Amniotic stem cell (primary cell): ENCODE measurements around the gene IL6.
A peak's percentile ranks its signal among the peaks of the same experiment; 100 is the strongest.
"Not testable (repeated sequence)": the region's sequence is repeated elsewhere in the genome, so short reads cannot be mapped to it uniquely, and the experiment has no call there.

ENCODE experiments used
- DNase-seq: peaks from one replicate; lab custom pipeline; 2025; lab: John Stamatoyannopoulos, UW

The IL6 gene

DNA sequence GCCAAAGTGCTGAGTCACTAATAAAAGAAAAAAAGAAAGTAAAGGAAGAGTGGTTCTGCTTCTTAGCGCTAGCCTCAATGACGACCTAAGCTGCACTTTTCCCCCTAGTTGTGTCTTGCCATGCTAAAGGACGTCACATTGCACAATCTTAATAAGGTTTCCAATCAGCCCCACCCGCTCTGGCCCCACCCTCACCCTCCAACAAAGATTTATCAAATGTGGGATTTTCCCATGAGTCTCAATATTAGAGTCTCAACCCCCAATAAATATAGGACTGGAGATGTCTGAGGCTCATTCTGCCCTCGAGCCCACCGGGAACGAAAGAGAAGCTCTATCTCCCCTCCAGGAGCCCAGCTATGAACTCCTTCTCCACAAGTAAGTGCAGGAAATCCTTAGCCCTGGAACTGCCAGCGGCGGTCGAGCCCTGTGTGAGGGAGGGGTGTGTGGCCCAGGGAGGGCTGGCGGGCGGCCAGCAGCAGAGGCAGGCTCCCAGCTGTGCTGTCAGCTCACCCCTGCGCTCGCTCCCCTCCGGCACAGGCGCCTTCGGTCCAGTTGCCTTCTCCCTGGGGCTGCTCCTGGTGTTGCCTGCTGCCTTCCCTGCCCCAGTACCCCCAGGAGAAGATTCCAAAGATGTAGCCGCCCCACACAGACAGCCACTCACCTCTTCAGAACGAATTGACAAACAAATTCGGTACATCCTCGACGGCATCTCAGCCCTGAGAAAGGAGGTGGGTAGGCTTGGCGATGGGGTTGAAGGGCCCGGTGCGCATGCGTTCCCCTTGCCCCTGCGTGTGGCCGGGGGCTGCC lies at the start of gene IL6:
Gene IL6 (plus strand): TSS at position 294 of the 807 bp plus-strand sequence. CDS start 63 bp downstream, at position 357.
- DNase-seq, result peak; percentile 88

DNA sequence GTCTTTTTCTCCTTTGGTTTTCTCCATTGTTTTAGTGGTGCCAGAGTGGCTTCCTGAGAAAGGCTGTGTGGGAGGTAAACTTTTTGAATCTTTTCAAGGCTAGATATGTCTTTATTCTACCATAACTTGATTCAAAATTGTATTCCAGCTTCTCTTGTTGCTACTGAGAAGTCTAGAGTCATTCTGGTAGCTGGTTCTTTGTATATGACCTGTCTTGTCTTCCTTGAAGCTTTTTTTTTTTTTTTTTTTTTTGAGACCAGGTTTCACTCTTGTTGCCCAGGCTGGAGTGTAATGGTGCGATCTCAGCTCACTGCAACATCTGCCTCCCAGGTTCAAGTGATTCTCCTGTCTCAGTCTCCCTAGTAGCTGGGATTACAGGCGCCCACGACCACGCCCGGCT lies 49.7 kb upstream of the IL6 start:
- DNase-seq, result not testable (repeated sequence)

DNA sequence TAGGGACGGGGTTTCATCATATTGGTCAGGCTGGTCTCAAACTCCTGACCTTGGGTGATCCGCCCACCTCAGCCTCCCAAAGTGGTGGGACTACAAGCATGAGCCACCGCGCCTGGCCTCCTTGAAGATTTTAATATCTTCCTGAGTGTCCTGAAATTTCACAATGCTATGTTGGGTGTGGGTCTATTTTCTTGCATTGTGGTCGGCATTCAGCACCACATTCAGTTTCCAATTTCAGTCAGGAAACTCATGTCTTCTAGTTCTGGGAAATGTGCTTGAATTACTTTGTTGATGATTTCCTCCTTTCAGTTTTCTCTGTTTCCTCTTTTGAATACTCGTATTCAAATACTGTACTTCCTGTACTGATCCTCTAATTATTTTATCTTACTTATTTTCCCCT lies 49.3 kb upstream of the IL6 start:
- no peak for DNase-seq

GRCh38 chr7:22680482-22680911 lies 46.5 kb upstream of the IL6 start:
- no peak for DNase-seq

DNA sequence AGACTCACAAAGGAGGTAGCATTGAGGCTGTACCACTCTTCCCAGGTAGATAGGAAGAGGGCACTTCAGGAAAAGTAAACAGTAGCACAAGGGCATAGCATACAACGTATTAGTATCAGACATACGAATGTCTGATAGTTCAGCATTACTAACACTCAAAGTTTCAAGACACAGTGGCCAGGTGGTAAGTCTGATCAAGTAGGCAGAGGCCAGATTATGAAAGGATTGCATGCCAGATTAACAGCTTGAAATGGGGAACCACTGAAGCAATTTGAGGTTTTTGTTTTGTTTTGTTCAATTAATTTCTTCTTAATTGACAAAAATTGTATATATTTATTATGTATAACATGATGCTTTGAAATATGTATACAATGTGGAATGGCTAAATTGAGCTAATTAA lies 45.7 kb upstream of the IL6 start:
- no peak for DNase-seq

DNA sequence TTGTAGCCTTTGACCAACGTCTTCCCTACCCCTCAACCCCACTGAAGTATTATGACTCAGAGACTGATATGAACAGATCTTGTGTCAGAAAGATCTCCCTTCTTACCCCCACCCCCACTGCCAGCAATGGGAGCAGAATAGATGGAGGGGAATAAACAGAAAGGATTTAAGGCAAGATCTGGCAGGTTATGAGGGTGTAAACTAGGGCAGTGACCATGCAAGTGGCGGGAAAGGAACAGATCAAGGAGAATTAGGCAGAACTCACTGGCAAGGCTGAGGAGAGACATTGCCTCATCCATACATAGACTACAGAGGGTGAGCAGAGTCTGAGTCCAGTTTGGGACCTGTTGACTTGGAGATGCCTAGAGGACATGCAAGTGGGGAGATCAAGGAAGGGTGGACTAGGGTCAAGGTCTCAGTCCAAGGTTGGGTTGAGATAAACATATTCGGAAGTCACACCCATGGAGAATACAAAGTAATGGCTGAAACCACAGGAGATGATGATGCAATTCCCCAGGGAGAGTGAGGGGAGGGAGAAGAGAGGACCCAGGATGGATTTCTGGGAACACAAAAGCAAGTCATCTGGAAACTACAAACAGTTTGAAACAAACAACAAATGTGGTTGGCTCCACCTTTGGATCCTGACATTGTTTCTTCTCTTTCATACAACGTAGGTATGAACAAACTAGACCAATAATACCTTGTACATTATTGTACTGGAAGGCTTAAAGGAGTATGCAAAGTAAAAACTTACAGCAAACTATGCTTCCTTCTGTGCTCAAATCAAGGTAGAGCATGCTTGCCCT lies 44.9 kb upstream of the IL6 start:
- no peak for DNase-seq

DNA sequence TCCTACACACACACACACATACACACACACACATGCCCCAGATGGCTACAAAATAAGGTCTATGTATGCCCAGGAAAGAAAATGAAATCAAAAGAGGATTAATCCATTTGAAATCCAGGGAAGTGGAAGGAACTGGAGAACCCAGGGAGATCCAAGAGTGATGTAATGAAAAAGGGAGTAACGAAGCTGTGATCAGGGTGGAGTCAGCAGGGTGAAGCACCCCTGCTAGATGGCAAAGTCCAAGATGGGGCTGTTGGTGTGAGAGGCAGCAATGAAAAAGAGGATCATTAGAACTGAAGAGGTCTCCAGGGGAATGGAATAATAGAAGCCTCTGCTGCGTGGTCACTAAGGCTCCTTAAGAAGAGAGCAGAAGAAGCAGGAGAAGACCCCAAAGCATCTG lies 43.6 kb upstream of the IL6 start:
- DNase-seq, result no peak

DNA sequence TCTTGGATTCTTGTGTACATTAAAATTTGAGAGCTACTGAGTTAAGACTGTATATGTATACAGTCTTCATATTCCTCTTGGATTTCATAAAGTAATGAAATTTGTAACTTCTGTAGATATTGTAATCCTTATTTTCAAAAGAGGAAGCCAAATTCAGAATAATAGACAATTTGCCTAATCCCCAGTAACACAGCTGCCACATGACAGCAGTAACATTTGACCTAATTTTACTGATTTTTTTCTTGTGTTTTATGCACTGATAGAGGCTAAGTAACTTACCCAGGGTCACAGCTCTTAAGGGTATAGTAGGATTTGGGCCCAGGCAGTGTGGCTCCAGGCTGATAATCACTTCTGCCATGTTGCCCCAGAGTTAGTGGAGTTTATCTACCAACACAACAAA lies 40.4 kb upstream of the IL6 start:
- no peak for DNase-seq

DNA sequence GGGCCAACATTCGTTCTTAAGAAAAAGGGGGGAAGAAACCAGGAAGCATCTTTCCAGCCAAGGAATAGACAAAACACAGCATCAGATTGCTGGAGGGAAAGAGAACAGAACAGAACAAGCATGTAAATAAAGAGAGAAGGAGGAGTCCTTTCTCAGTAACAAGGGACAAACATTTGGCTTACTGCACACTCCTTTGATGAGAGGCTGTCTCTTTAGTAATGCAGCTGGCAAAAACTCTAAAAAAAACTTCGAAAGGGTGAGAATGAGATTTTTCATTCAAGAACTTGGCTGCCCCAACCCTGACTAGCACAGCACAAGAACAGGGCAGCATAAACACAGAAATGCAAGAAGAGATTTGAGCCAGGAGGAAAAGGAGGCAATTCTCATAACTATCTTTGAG lies 38.9 kb upstream of the IL6 start:
- no peak for DNase-seq

DNA sequence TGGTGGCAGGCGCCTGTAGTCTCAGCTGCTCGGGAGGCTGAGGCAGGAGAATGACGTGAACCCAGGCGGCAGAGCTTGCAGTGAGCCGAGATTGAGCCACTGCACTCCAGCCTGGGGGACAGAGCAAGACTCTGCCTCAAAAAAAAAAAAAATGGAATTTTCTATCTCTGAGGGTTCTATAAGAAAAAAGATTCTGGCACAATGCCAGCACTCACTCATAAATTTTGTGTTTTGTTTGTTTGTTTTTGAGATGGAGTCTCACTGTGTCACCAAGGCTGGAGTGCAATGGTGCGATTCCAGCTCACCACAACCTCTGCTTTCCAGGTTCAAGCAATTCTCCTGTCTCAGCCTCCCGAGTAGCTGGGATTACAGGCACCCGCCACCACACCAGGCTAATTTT lies 38.1 kb upstream of the IL6 start:
- DNase-seq, result not testable (repeated sequence)

GRCh38 chr7:22694597-22695207 lies 32.3 kb upstream of the IL6 start:
- DNase-seq, result no peak

- no peak for DNase-seq
Measured at GRCh38 chr7:22695476-22696132, 31.4 kb upstream of the IL6 start.

DNA sequence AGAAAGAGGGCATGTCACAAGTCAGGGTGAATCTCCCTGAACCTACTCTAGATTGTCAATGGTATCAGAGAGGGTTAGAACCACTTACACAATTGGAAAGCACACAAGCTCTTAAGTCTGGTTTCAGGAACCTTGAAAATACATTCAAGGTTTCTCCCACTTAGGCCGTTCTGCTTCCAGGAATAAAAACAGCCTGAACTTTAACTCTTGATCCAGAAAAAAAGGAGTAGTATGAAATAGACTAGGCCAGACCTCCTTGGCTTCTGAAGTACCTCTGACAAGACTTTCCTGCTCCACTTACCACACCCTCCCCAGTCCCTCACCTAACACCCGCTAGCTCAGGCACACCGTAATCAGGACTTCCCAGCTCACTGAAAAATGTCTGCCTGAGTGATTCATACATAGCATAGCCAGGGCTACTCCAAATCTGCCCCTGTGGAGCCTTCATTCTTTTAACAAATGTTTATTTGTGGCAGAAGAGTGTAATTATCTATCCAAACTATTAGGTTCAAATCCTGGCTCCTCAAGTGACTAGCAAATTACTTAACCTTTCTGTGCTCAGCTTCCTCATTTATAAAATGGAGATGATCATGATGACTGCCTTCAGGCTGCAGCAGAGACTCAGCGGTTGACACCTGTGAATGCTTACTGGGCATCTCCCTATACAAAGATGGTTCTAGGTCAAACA lies 30.3 kb upstream of the IL6 start:
- no peak for DNase-seq

DNA sequence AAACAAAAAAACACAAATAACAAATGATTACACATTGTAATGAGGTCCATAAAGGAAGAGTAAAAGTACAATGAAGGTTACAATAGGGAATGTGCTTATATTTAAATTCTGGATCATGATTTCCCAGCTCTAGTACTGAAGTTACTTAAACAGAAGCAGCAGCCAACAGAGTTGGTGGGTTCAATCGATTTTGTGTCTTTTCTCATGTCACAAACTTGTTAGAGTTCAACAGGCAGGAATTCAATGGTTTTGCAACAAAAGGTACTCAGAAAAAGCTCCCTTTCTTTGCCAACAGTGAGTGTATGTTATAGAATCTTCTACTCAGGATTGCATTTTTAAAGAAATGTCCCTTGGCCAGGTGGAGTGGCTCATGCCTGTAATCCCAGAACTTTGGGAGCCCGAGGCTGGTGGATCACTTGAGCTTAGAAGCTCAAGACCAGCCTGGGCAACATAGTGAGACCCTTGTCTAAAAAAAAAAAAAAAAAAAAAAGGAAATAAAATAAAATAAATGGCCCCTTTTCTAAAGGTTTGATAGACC lies 29.6 kb upstream of the IL6 start:
- DNase-seq, result no peak

- no peak for DNase-seq
Measured at GRCh38 chr7:22697876-22698606, 29.0 kb upstream of the IL6 start.

DNA sequence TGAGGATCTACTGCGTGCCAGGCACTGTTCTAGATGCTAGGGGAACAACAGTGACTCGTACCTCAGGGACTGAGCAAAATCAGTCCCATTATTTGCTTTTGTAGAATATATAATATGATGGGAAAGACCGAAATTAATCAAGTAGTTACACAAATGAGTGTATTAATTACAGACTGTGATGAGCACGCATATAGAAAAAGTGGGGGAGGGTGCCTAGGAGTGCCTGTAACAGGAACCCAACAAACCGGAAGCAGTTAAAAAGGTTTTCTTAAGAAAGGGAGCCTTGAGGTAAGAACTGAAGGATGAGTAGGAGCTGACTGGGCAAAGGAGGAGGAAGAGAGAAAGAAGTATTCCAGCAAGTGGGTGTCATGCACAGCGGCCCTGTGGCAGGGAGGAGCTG lies 28.2 kb upstream of the IL6 start:
- no peak for DNase-seq

GRCh38 chr7:22700559-22701002 lies 26.4 kb upstream of the IL6 start:
- DNase-seq, result peak; percentile 21

GRCh38 chr7:22702516-22702915 lies 24.5 kb upstream of the IL6 start:
- no peak for DNase-seq

DNA sequence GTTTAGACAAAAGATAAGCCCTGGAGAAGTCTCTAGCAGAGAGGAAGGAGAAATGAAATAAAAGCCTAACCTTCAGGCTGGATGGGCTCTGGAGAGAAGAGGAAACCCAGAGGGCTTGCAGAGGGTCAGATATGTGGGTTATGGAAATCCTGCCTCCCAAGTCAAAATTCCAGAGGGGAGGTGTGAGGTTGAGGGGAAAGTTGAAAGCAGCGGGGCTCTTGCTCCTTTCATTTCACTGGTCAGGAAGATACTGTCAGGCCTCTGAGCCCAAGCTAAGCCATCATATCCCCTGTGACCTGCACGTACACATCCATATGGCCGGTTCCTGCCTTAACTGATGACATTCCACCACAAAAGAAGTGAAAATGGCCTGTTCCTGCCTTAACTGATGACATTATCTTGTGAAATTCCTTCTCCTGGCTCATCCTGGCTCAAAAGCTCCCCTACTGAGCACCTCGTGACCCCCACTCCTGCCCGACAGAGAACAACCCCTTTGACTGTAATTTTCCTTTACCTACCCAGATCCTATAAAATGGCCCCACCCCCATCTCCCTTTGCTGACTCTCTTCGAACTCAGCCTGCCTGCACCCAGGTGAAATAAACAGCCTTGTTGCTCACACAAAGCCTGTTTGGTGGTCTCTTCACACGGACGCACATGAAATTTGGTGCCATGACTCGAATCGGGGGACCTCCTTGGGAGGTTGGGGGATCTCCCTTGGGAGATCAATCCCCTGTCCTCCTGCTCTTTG lies 23.7 kb upstream of the IL6 start:
- not testable (repeated sequence) for DNase-seq
